HG03521 (cell line): ENCODE data around the gene ROBO1.
"Not testable (repeated sequence)": the region's sequence is repeated elsewhere in the genome, so short reads cannot be mapped to it uniquely, and the experiment has no call there.

Experiments used
- ATAC-seq: cut with Tn5 transposase; IDR thresholded peaks from one replicate; pipeline ENCODE4 v1.9.1; 2021; ENCODE audit warnings: mild to moderate bottlenecking, moderate library complexity; ENCODE audit not compliant: unreplicated experiment

Gene ROBO1

GRCh38 chr3:78889348-78889747 is 878.5 kb downstream of the ROBO1 start:
- no peak for ATAC-seq

GRCh38 chr3:78888635-78889034 is 879.2 kb downstream of the ROBO1 start:
- ATAC-seq, result no peak

GRCh38 chr3:78887547-78888011 is 880.2 kb downstream of the ROBO1 start:
- ATAC-seq, result no peak

GRCh38 chr3:78887029-78887428 is 880.8 kb downstream of the ROBO1 start:
- ATAC-seq, result no peak

- ATAC-seq, result not testable (repeated sequence)
Observed at GRCh38 chr3:78884567-78884966, 883.2 kb downstream of the ROBO1 start.

- no peak for ATAC-seq
Observed at GRCh38 chr3:78882251-78882650, 885.5 kb downstream of the ROBO1 start.

- no peak for ATAC-seq
Observed at GRCh38 chr3:78881501-78881900, 886.3 kb downstream of the ROBO1 start.

- ATAC-seq, result no peak
Observed at GRCh38 chr3:78880603-78881461, 887.0 kb downstream of the ROBO1 start.

- ATAC-seq, result no peak
Observed at GRCh38 chr3:78879295-78879860, 888.4 kb downstream of the ROBO1 start.

GRCh38 chr3:78878789-78879188 is 889.0 kb downstream of the ROBO1 start:
- no peak for ATAC-seq

- ATAC-seq, result no peak
Observed at GRCh38 chr3:78878011-78878410, 889.8 kb downstream of the ROBO1 start.

GRCh38 chr3:78875851-78876250 is 891.9 kb downstream of the ROBO1 start:
- ATAC-seq, result no peak

GRCh38 chr3:78875436-78875835 is 892.4 kb downstream of the ROBO1 start:
- ATAC-seq, result no peak

- ATAC-seq, result no peak
Observed at GRCh38 chr3:78873641-78874040, 894.2 kb downstream of the ROBO1 start.

GRCh38 chr3:78872195-78872594 is 895.6 kb downstream of the ROBO1 start:
- ATAC-seq, result no peak

- no peak for ATAC-seq
Observed at GRCh38 chr3:78871048-78871447, 896.8 kb downstream of the ROBO1 start.

- ATAC-seq, result no peak
Observed at GRCh38 chr3:78870484-78870883, 897.3 kb downstream of the ROBO1 start.

- no peak for ATAC-seq
Observed at GRCh38 chr3:78868570-78868969, 899.2 kb downstream of the ROBO1 start.

- no peak for ATAC-seq
Observed at GRCh38 chr3:78867409-78868372, 900.1 kb downstream of the ROBO1 start.

GRCh38 chr3:78863306-78864203 is 904.2 kb downstream of the ROBO1 start:
- ATAC-seq, result no peak
